A673 (cell line): ENCODE measurements around the gene APOC4.

Source experiments
- CTCF ChIP-seq: fragments of 300-800, 200-600 bp; sonication (generic); conservative IDR thresholded peaks from 2 replicates; pipeline ENCODE4 v1.5.1; 2017; ENCODE audit warnings: low read depth, mild to moderate bottlenecking, antibody characterized with exemption, low read length, moderate library complexity, mixed read lengths
- EZH2 ChIP-seq: fragments of 200-600 bp; sonication (generic); IDR thresholded peaks from 2 replicates; pipeline ENCODE4 v1.6.1; 2017; ENCODE audit warnings: borderline replicate concordance, low read depth, mild to moderate bottlenecking, mixed read lengths, antibody characterized with exemption, low read length; ENCODE audit not compliant: poor library complexity, severe bottlenecking

- TF ChIP-seq EZH2 (no peak), CTCF (no peak)
These were observed 36.4 kb upstream of the APOC4 start, which contains the start of gene APOE for GRCh38 chr19:44905437-44906160.
